Measurements from ENCODE around the gene CNOT8.
"Not testable (repeated sequence)": the region's sequence is repeated elsewhere in the genome, so short reads cannot be mapped to it uniquely, and the experiment has no call there.

CNOT8 gene

DNA sequence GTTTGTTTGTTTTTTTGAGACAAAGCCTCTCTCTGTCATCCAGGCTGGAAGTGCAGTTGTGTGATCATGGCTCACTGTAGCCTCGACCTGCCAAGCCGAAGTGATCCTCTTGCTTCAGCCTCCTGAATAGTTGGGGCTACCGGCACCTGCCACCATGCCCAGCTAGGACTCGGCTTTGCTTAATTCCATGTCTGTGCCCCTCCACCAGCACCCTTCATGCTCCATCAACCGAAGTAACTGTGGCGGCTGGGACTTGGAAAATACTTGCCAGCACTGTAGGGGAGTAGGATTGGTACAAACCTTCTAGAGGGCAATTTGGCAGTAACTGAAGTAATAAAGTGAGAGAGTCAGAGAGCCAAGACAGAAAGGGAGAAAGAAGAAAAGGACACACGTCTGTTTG, 27.0 kb upstream of the CNOT8 start:
- H3K4me3 ChIP-seq, result no peak overlapping the region
- peak overlapping the region in 10 of 21 experiments; percentile 34 to 81 (median 78) for H3K27ac ChIP-seq

GRCh38 chr5:154832804-154833203, 25.6 kb upstream of the CNOT8 start:
- not testable (repeated sequence) for H3K27ac ChIP-seq, H3K4me3 ChIP-seq

- H3K4me3 ChIP-seq, result peak overlapping the region in 1 of 7 experiments; percentile 21
- H3K27ac ChIP-seq, result peak overlapping the region in 10 of 21 experiments; percentile 34 to 82 (median 62)
Measured at GRCh38 chr5:154834053-154834452, 24.4 kb upstream of the CNOT8 start.

DNA sequence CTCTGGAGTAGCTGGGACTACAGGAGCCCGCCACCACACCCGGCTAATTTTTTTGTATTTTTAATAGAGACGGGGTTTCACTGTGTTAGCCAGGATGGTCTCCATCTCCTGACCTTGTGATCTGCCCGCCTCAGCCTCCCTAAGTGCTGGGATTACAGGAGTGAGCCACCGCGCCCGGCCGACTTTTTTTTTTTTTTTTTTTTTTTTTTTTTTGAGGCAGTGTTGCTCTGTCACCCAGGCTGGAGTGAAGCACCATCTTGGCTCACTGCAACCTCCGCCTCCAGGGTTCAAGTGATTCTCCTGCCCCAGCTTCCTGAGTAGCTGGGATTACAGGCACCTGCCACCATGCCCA, 22.8 kb upstream of the CNOT8 start:
- peak overlapping the region in 11 of 21 experiments; percentile 18 to 77 (median 61) for H3K27ac ChIP-seq
- not testable (repeated sequence) for H3K4me3 ChIP-seq

- Histone ChIP-seq H3K4me3 (no peak overlapping the region), H3K27ac (peak overlapping the region in 7 of 21 experiments; percentile 2 to 77 (median 44))
Measured at GRCh38 chr5:154836225-154836624, 22.2 kb upstream of the CNOT8 start.

GRCh38 chr5:154837009-154837901, 21.2 kb upstream of the CNOT8 start:
- no peak overlapping the region for H3K4me3 ChIP-seq

DNA sequence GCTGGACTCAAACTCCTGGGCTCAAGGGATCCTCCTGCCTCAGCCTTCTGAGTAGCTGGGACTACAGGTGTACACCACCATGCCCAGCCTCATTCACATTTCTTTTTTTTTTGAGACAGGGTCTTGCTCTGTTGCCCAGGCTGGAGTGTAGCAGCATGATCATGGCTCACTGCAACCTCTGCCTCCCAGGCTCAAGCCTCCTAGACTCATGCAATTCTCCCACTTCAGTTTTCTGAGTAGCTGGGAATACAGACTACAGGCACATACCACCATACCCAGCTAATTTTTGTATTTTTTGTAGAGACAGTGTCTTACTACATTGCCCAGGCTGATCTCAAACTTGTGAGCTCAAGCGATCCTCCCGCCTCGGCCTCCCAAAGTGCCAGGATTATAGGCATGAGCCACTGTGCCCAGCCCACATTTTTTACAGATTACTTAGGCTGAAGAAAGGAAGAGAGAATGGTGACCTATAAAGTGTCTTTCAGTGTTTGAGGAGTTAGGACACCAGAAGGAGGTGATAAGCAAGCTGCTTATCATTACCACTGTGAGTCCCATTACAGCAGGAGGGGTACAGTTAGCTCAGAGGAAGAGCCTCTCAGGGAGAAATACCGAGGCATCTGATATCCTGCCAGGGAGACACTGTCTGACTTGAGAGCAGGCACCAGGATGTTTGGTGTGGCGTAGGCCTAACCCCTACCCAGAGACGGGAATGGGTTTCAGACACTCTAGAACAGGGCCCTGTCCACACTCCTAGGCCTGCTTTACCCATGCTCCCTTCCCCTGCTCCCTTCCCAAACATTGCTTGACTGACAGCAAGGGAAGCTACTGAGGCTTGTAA, 17.8 kb upstream of the CNOT8 start:
- H3K4me3 ChIP-seq, result no peak overlapping the region
- H3K27ac ChIP-seq, result peak overlapping the region in 3 of 21 experiments; percentile 24 to 28 (median 27)

More at GRCh38 chr5:154837009-154837901, 21.2 kb upstream of the CNOT8 start:
- no peak overlapping the region for H3K27ac ChIP-seq

GRCh38 chr5:154841273-154841661, 17.2 kb upstream of the CNOT8 start:
- H3K4me3 ChIP-seq, result no peak overlapping the region
- peak overlapping the region in 3 of 21 experiments; percentile 24 to 28 (median 27) for H3K27ac ChIP-seq

- H3K4me3 ChIP-seq, result no peak overlapping the region
- no peak overlapping the region for H3K27ac ChIP-seq
Measured at GRCh38 chr5:154842689-154843530, 15.5 kb upstream of the CNOT8 start.

- Histone ChIP-seq H3K27ac (no peak overlapping the region), H3K4me3 (no peak overlapping the region)
Measured at GRCh38 chr5:154844809-154845208, 13.6 kb upstream of the CNOT8 start.

DNA sequence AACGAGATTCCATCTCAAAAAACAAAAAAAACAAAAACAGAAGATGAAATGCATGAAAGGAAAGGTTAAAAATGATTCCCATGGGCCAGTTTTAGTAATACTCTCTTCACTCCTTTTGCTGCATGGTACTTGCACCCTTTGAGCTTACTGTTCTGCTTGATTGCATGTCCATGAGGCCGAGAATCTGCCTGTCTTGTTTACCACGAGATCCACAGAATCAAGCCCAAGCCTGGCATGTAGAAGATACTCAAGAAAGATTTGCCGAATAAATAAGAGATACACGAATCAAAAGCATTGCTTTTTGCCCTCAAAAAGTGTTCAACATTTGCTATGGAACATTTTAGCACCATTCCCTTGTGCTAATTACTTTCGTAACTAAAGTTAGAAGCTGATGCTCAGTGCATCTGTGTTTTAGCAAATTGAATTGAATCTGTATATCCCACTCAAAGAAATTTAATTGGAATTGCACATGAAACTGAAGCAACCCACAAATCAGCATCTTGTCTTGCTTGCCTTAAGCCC, 9.1 kb upstream of the CNOT8 start:
- H3K27ac ChIP-seq, result peak overlapping the region in 9 of 21 experiments; percentile 40 to 85 (median 68)
- peak overlapping the region in 4 of 7 experiments; percentile 29 to 51 (median 37) for H3K4me3 ChIP-seq

DNA sequence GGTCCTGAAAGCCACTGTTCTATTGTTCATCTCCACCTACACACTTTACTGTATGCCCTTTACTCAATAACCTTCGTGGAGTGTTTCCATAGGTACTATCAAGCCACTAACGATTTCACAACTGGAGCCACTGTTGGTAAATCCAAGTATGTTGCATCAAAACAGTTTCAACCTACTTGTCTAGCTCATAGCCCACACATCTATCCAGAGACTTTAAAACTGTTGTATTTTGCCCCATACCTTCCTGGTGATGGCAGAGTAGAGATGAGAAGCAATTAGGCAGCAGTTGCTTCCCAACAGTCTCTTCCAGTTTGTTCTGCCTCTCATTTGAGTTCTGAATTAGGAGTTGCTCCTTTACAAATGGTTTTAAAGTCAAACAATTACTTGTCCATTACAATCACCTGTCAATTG, 8.6 kb upstream of the CNOT8 start:
- Histone ChIP-seq H3K27ac (peak overlapping the region in 19 of 21 experiments; percentile 49 to 85 (median 68)), H3K4me3 (peak overlapping the region; percentile 22 to 51 (median 30))

GRCh38 chr5:154850255-154851062, 8.0 kb upstream of the CNOT8 start, which contains the start of gene FAXDC2:
Gene FAXDC2 (minus strand): TSS chr5:154850603. CDS start chr5:154838178, 12,425 bp downstream.
- Histone ChIP-seq H3K4me3 (peak within 1 kb of the TSS; percentile 22 to 51 (median 30)), H3K27ac (peak within 1 kb of the TSS in 20 of 21 experiments; percentile 44 to 85 (median 68))

- H3K4me3 ChIP-seq, result no peak overlapping the region
- peak overlapping the region in 8 of 21 experiments; percentile 5 to 85 (median 70) for H3K27ac ChIP-seq
Measured at GRCh38 chr5:154851351-154851750, 7.1 kb upstream of the CNOT8 start.

GRCh38 chr5:154857530-154858296, 714 bp upstream of the CNOT8 start:
- Histone ChIP-seq H3K27ac (peak overlapping the region; percentile 89 to 99 (median 97)), H3K4me3 (peak overlapping the region; percentile 68 to 91 (median 75))

GRCh38 chr5:154858972-154859871, 795 bp downstream of the CNOT8 start:
- Histone ChIP-seq H3K27ac (peak overlapping the region; percentile 89 to 99 (median 97)), H3K4me3 (peak overlapping the region; percentile 68 to 91 (median 75))
